Stimulated activated CD8-positive, alpha-beta memory T cell treated with anti-CD3 and anti-CD28 coated beads, Interleukin-15, amount 100 ng/mL, for 48 hours (primary cell): ENCODE results near the gene ATP6V1E1.

Source experiments
- DNase-seq, 2 donors: peaks; one replicate each; pipeline ENCODE4 v3.0.0-alpha.2; 2020; ENCODE audit warnings: low read depth in 2 of 2

The ATP6V1E1 gene

DNA sequence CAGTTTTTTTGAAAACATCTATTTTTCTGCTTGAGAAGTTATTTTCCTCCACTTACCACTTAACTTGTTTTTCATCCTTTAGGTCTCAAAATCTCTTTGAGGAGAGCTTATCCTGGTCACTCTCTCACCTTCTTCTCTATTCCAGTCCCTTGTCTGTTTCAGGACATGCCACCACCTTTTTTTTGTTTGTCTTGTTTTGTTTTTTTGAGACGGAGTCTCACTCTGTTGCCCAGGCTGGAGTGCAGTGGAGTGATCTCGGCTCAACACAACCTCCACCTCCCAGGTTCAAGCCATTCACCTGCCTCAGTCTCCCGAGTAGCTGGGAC lies 5.4 kb upstream of the ATP6V1E1 start:
- DNase-seq: no peak

GRCh38 chr22:17633217-17633997 lies 4.9 kb upstream of the ATP6V1E1 start:
- DNase-seq: no peak

- DNase-seq: no peak
Measured at GRCh38 chr22:17631076-17631565, 2.6 kb upstream of the ATP6V1E1 start.

DNA sequence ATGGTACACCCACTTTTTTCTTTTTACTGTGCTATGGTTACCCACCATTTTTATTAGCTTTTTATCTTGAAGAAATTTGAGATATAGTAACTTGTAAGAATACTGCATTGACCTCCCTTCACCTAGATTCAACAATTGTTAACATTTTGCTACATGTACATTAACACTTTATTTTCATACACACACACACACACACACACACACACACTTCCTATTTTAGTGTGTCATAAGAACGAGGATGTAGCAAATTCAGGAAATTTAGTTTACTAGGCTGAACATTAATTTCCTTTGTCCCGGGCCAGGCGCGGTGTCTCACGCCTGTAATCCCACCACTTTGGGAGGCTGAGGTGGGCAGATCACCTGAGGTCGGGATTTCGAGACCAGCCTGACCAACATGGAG lies 1.1 kb upstream of the ATP6V1E1 start:
- no peak for DNase-seq

GRCh38 chr22:17629173-17629489 lies 582 bp upstream of the ATP6V1E1 start:
- no peak for DNase-seq

- no peak for DNase-seq
Measured at GRCh38 chr22:17627961-17628405, 566 bp downstream of the ATP6V1E1 start.

DNA sequence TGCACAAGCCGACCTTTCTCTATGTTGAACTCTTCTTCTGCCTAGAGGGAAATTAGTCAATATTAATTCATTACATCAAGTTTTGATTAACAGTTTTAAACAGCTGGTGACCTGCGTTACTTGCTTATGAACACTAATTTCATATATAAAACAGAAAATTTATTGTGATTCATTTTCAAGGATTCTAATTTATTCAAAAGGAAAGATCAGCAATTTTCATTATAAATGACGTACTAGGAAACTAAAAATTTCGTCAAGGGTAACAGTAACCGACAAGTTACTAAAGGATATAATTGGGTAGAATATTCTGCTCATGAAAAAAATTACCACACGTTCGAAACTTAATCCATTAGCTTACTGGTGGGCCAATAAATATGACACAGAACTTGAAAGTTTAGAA lies 15.3 kb downstream of the ATP6V1E1 start:
- DNase-seq: no peak

GRCh38 chr22:17612057-17612456 lies 16.5 kb downstream of the ATP6V1E1 start:
- DNase-seq: no peak

DNA sequence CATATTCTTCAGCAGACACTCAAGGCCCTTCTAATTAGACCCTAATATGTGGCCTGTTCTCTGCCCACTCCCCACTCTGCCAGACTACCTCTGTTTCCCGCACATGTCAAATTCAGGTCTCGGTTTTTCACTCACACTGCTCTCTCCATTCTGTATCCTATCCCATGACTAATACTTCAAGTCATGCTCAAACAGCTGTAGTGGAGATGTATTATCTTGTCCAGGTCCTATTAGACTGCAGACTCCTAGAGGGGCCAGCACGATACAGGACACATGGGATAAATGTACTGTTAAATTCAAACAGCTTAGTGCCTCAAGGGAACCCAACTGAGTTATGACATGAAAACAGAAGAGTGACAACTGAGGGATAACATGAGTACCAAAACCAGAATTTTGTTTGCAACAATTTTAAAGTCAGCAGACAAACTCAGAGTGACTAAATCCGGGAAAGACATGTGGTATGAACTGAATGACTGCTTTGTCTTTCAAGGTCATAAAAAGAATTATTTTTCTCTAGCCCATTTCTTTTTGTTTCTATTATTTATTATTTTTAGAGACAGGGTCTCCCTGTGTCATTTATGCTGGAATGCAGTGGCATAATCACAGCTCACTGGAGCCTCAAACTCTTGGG lies 20.5 kb downstream of the ATP6V1E1 start:
- no peak for DNase-seq

GRCh38 chr22:17606496-17606895 lies 22.1 kb downstream of the ATP6V1E1 start:
- no peak for DNase-seq

DNA sequence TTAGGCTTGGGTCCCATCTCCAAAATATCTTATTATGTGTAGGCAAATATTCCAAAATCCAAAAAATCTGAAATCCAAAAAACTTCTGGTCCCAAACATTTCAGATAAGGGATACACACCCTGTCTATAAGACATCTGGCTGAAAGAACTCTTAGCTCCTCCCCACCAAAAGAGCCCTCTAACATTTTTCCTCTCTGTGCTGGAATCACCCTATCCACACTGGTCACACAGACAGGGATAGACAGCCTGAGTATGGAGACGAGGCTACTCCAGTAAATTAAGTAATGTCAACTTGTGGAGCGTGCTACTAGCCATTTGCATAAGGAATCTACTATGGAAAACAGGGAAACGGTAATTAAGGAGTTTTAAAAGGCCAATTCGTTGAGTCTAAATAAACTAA lies 24.9 kb downstream of the ATP6V1E1 start:
- DNase-seq: no peak

GRCh38 chr22:17601031-17601430 lies 27.5 kb downstream of the ATP6V1E1 start:
- no peak for DNase-seq

GRCh38 chr22:17598318-17598717 lies 30.2 kb downstream of the ATP6V1E1 start:
- DNase-seq: no peak

- no peak for DNase-seq
Measured at GRCh38 chr22:17597217-17597616, 31.3 kb downstream of the ATP6V1E1 start.

- no peak for DNase-seq
Measured at GRCh38 chr22:17596226-17596625, 32.3 kb downstream of the ATP6V1E1 start.

DNA sequence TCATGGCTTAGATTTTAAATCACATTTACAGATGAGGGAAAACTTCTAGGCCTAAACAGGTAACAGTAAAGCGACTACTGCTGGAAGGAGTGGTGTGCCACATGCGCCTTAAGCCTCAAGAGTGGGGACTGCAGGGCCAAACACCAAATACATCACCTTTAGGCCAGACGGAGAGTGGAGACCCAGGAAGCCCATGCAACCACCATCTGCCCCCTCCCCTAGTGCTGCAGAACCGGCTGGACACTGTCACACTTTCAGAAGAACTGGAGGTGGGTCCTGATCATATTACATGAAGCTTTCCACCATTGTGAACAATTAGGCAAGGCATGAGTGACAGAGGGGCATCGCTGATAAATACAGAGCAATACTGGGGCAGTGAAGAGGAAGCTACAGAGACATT lies 36.3 kb downstream of the ATP6V1E1 start:
- no peak for DNase-seq

GRCh38 chr22:17590586-17590985 lies 38.0 kb downstream of the ATP6V1E1 start:
- DNase-seq: no peak

- no peak for DNase-seq
Measured at GRCh38 chr22:17589810-17590375, 38.7 kb downstream of the ATP6V1E1 start.

DNA sequence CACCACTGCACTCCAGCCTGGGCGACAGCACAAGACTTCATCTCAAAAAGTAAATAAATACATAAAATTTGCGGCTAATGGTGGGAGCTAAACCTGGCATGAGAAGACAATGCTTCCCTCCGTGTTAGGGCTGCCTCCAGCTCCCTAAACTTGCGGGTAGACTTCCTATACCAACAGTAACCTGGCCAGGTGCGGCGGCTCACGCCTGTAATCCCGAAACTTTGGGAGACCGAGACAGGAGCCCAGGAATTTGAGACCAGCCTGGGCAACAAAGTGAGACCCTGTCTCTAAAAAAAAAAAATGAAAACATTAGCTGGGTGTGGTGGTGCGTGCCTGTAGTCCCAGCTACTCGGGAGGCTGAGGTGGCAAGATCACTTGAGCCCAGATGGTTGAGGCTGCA lies 39.9 kb downstream of the ATP6V1E1 start:
- no peak for DNase-seq

DNA sequence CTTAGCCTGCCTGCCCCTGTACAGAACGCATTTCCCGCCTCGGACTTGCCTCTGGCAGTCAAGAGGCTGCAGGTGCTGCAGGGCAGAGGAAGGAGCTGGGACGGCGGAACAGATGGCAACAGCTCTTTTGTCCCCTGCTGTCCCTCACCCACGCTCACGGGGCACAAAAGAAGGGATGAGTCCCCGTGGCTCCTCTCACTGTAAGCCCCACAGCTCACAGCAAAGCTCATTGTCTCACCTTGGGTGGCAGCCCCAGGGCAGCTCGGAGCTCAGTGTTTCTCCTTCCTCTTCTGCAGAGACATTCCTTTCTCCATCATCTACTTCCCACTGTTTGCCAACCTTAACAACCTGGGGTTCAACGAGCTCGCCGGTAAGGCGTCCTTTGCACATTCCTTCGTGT lies 40.9 kb downstream of the ATP6V1E1 start:
- DNase-seq: no peak

- DNase-seq: no peak
Measured at GRCh38 chr22:17586831-17587440, 41.6 kb downstream of the ATP6V1E1 start.

DNA sequence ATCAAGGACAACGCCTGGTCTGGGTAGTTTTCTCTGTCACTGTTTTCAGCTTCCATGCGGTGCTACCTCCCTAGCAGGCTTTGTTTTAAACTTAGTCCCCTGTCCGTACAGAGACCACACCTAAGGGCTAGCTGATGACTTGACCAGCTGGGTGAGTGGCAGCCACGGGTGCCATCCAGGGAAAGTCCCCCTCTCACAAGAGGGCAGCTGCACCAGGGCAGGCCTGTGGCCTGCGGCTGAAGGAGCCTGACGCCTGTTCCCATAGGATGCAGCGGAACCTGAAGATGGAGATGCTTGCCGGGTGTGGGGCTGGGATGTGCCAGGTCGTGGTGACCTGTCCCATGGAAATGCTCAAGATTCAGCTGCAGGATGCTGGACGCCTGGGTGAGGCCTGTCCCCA lies 45.4 kb downstream of the ATP6V1E1 start:
- no peak for DNase-seq

- DNase-seq: no peak
Measured at GRCh38 chr22:17581631-17582030, 46.9 kb downstream of the ATP6V1E1 start.
